GM18867 (cell line): ENCODE results near the gene MITF.

Experiments
- ATAC-seq: cut with Tn5 transposase; IDR thresholded peaks from one replicate; pipeline ENCODE4 v1.9.1; 2021; ENCODE audit warnings: mild to moderate bottlenecking, moderate library complexity; ENCODE audit not compliant: unreplicated experiment

MITF gene

GRCh38 chr3:69830147-69830546 is 90.9 kb downstream of the MITF start:
- ATAC-seq = no peak

- no peak for ATAC-seq
Measured at GRCh38 chr3:69831737-69832136, 92.5 kb downstream of the MITF start.

- ATAC-seq = no peak
Measured at GRCh38 chr3:69833591-69833990, 94.3 kb downstream of the MITF start.

GRCh38 chr3:69838217-69838616 is 99.0 kb downstream of the MITF start:
- no peak for ATAC-seq

- no peak for ATAC-seq
Measured at GRCh38 chr3:69838696-69839515, 99.6 kb downstream of the MITF start.

GRCh38 chr3:69842351-69842750 is 103.1 kb downstream of the MITF start:
- no peak for ATAC-seq

- no peak for ATAC-seq
Measured at GRCh38 chr3:69842789-69843188, 103.5 kb downstream of the MITF start.

GRCh38 chr3:69844706-69845105 is 105.4 kb downstream of the MITF start:
- ATAC-seq = no peak

GRCh38 chr3:69847303-69847702 is 108.0 kb downstream of the MITF start:
- ATAC-seq = no peak

GRCh38 chr3:69848113-69848512 is 108.8 kb downstream of the MITF start:
- no peak for ATAC-seq

GRCh38 chr3:69850849-69851248 is 111.6 kb downstream of the MITF start:
- no peak for ATAC-seq

- no peak for ATAC-seq
Measured at GRCh38 chr3:69853027-69853426, 113.8 kb downstream of the MITF start.

- ATAC-seq = no peak
Measured at GRCh38 chr3:69855436-69856162, 116.3 kb downstream of the MITF start.

- no peak for ATAC-seq
Measured at GRCh38 chr3:69856965-69857705, 117.9 kb downstream of the MITF start.

- ATAC-seq = no peak
Measured at GRCh38 chr3:69861556-69861955, 122.3 kb downstream of the MITF start.

GRCh38 chr3:69864141-69864540 is 124.9 kb downstream of the MITF start:
- ATAC-seq = no peak

GRCh38 chr3:69864766-69865165 is 125.5 kb downstream of the MITF start:
- no peak for ATAC-seq

- no peak for ATAC-seq
Measured at GRCh38 chr3:69865925-69866679, 126.8 kb downstream of the MITF start.

- no peak for ATAC-seq
Measured at GRCh38 chr3:69866988-69867720, 127.9 kb downstream of the MITF start.

- no peak for ATAC-seq
Measured at GRCh38 chr3:69867941-69868505, 128.8 kb downstream of the MITF start.
